Ectodermal cell (in vitro differentiated cells): ENCODE results near the gene LRCH1.

Experiments used
- H3K27ac ChIP-seq: 2 replicates; pipeline ENCODE4 v1.7.0; 2013; ENCODE audit warnings: mild to moderate bottlenecking, low read depth, low read length; ENCODE audit not compliant: insufficient read depth, poor library complexity, severe bottlenecking
- H3K27me3 ChIP-seq: 2 replicates; pipeline ENCODE4 v1.7.0; 2013; ENCODE audit warnings: mild to moderate bottlenecking, low read length; ENCODE audit not compliant: insufficient read depth, control insufficient read depth, poor library complexity, severe bottlenecking
- H3K36me3 ChIP-seq: one replicate; pipeline ENCODE4 v1.7.0; 2013; ENCODE audit warnings: low read length; ENCODE audit not compliant: control insufficient read depth, insufficient read depth
- H3K4me1 ChIP-seq: one replicate; pipeline ENCODE4 v1.7.0; 2013; ENCODE audit warnings: low read length; ENCODE audit not compliant: control insufficient read depth, insufficient read depth
- H3K4me3 ChIP-seq: 2 replicates; pipeline ENCODE4 v1.7.0; 2013; ENCODE audit warnings: low read depth, low read length, control low read depth; ENCODE audit not compliant: insufficient read depth
- H3K9me3 ChIP-seq: 2 replicates; pipeline ENCODE4 v1.7.0; 2013; ENCODE audit warnings: mild to moderate bottlenecking, low read length, moderate library complexity; ENCODE audit not compliant: control insufficient read depth
- WGBS, 2 experiments: methylation state at CpG; one replicate each; pipeline ENCODE4 v1.1.7; 2013; ENCODE audit warnings: missing lambda C conversion rate in 2 of 2; 5-methylcytosine and 5-hydroxymethylcytosine counted together

The LRCH1 gene

DNA sequence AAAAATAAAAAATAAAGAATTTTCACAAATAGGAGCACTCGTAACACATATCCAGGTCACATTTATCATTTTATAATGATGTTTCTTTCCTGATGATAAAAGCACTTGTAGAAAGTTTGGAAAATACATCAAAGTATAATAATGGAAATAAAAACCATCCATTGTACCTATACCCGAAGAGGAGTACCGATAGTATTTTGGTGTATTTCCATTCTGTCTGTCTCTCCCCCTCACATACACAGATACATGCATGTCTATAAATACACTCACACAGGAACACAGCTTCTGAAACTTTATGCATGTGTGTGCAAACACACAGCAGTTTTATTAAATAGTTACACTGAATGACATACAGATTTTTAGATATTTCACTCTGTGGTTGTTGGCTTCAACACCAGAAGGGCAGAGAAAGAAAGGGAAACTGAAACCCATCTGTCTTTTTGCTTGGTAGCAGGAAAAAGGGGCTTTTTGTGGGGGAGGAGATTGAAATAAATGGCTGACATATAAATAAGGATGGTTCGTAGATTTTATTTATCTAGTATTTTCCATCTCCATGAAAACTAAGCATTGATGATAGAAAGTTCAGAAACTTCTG, 114.8 kb downstream of the LRCH1 start:
- H3K4me3 ChIP-seq = no peak overlapping the region
- no peak overlapping the region for H3K27ac ChIP-seq
- no peaks in the 10 kb centered on the region for H3K36me3 ChIP-seq
- peaks cover 17% of the 10 kb centered on the region for H3K4me1 ChIP-seq
- H3K27me3 ChIP-seq = no peaks in the 10 kb centered on the region
- H3K9me3 ChIP-seq = no peaks in the 10 kb centered on the region
- 95 to 100% methylated on average over 2 to 3 of the region's 4 CpGs for WGBS, 2 experiments

DNA sequence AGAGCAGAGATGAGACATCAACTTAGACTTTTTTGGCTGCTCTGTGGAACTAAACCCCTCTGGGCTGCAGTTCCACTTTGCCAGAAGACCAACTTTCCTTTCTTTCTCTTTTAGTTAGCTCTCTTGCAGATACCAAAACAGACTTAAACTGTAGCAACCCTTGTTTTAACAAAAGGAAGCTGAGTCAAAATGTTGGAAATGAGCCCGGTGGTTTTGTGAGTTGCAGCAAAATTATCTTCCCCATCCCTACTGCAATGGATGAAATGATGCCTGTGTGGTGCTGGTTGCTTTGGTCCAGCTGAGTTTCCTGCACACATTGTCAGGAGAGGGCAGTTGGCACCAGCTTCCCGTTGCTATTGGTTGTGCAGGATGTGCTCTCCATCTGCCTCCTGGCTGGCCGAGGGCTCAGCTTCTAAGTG, 115.3 kb downstream of the LRCH1 start:
- H3K27ac ChIP-seq = no peak overlapping the region
- H3K9me3 ChIP-seq = no peaks in the 10 kb centered on the region
- no peak overlapping the region for H3K4me3 ChIP-seq
- no peaks in the 10 kb centered on the region for H3K36me3 ChIP-seq
- 88 to 95% methylated on average over 3 of the region's 3 CpGs for WGBS, 2 experiments
- no peaks in the 10 kb centered on the region for H3K27me3 ChIP-seq
- H3K4me1 ChIP-seq = peaks cover 17% of the 10 kb centered on the region

- Histone ChIP-seq H3K4me1 (peaks cover 14% of the 10 kb centered on the region), H3K27ac (no peak overlapping the region), H3K9me3 (no peaks in the 10 kb centered on the region), H3K4me3 (no peak overlapping the region), H3K27me3 (no peaks in the 10 kb centered on the region), H3K36me3 (no peaks in the 10 kb centered on the region)
- WGBS, 2 experiments = 89 to 91% methylated on average over 5 to 6 of the region's 6 CpGs
Observed at GRCh38 chr13:46668931-46669525, 116.1 kb downstream of the LRCH1 start.

DNA sequence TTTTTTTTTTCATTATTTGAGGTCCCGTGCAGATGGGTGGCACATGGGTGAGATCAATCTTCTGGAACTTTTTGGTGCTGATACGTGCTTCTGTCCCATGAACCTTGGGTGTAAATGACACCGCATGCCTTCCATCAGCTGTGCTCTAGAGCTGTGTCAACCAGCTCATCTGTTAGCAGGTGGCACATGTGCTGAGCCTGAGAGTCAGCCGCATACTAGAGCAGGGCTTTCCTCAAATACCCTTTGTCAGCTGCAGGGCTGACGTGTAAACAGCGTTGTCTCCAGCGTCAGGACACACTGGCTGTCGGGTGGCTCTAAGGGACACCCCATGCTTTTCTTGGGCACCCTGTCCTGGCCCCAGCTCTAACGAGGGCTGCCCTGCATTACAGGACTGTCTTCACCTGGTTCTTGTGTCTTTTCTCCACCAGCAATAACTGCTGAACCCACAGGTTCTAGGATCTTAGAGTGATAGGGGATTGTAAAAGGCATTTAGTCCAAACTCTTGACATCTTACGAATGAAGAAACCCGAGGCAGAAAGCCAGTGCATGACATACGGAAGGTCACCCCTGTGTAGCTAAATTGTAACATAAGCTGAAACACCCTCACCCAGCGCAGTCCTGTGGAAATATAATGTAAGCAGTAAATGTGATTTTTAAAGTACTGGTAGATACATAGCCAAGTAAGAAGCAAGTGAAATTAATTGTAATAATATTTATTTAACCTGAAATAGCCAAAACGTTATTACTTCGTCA, 119.5 kb downstream of the LRCH1 start:
- Histone ChIP-seq H3K4me1 (no peaks in the 10 kb centered on the region), H3K36me3 (no peaks in the 10 kb centered on the region), H3K27ac (no peak overlapping the region), H3K27me3 (no peaks in the 10 kb centered on the region), H3K9me3 (no peaks in the 10 kb centered on the region), H3K4me3 (no peak overlapping the region)
- WGBS, 2 experiments = 93% methylated on average over 13 to 14 of the region's 15 CpGs

GRCh38 chr13:46675016-46675415, 122.0 kb downstream of the LRCH1 start:
- H3K4me3 ChIP-seq = no peak overlapping the region
- no peaks in the 10 kb centered on the region for H3K4me1 ChIP-seq
- no peak overlapping the region for H3K27ac ChIP-seq
- no peaks in the 10 kb centered on the region for H3K9me3 ChIP-seq
- H3K36me3 ChIP-seq = no peaks in the 10 kb centered on the region
- H3K27me3 ChIP-seq = no peaks in the 10 kb centered on the region

DNA sequence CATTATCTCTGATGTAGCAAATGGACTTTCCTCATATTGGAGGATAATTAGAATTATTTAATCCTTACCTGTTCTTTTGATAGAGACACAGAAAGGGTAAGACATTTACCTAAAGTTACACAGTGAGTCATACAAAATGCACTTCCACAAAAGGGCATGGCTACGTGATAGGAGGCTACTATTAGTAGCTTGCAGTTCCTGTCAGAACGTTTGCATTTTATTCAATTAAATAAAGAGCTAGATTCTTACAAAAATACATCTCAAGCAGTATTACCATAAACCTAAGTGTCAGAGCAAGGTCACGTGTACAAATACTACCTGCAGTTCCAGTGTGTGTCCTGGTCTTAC, 123.4 kb downstream of the LRCH1 start:
- Histone ChIP-seq H3K36me3 (no peaks in the 10 kb centered on the region), H3K27ac (no peak overlapping the region), H3K27me3 (no peaks in the 10 kb centered on the region), H3K4me1 (no peaks in the 10 kb centered on the region), H3K9me3 (no peaks in the 10 kb centered on the region), H3K4me3 (no peak overlapping the region)
- 92 to 94% methylated on average over 3 of the region's 3 CpGs for WGBS, 2 experiments

DNA sequence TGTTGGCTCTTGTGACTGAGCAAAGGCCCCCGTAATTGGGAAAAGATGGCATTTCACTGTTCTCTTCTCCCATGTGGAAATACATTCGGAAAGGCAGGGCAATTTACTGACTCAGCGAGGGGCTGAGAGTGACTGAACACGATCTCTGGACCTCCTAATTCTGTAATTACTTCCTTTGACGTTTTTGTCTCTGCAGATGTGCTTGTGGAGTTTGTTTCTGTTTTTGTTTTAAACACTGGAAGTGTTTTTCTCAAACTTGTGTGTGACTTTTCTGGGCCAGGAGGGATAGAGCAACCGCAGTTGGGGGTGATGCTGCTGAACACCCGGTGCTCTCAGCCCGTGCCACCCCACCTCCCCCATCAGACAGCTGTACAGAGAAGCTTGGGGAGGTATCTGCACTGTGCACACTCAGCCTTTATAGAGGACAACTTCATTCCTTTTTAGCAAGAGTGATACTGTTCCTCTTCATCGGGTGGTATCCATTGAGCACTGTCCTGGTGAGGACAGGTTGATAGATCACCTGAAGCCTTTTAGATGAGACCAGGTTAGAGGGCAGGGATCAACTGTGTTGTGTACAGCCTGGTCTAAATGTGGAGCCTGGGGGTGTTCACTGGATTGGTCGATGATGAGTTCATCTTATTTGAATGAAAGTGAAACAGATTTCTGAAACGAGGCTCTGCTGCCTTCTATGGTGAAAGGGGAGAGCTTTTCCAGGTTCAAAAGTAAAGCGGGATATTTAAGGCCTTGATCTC, 126.6 kb downstream of the LRCH1 start:
- Histone ChIP-seq H3K9me3 (no peaks in the 10 kb centered on the region), H3K27ac (no peak overlapping the region), H3K4me1 (peaks cover 6% of the 10 kb centered on the region), H3K27me3 (no peaks in the 10 kb centered on the region), H3K36me3 (no peaks in the 10 kb centered on the region), H3K4me3 (no peak overlapping the region)
- WGBS, 2 experiments = 88 to 90% methylated on average over 12 of the region's 12 CpGs

GRCh38 chr13:46682015-46682414, 129.0 kb downstream of the LRCH1 start:
- H3K4me3 ChIP-seq = no peak overlapping the region
- H3K9me3 ChIP-seq = no peaks in the 10 kb centered on the region
- H3K27ac ChIP-seq = no peak overlapping the region
- WGBS, 2 experiments = 72 to 87% methylated on average over 3 of the region's 3 CpGs
- peaks cover 22% of the 10 kb centered on the region for H3K4me1 ChIP-seq
- H3K36me3 ChIP-seq = no peaks in the 10 kb centered on the region
- H3K27me3 ChIP-seq = no peaks in the 10 kb centered on the region

DNA sequence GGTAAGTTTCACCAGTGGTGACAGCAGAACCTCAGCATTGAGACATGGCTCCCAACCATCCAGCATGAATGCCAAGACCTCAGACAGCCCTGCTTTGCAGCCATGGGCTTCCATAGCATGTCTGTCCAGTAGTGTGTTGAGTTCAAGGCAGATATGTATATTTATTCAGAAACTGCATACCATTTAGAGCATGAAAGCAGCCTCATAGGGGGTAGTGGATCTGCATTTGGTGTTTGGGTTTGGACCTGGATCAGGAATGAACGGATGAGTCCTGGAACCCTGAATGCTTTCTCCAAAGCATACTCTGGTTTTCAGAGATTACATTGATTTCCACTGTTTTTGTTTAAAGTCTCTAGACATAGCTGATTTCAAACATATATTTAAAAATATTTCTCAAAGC, 129.7 kb downstream of the LRCH1 start:
- WGBS, 2 experiments = 94 to 100% methylated on average over 1 of the region's 1 CpG
- Histone ChIP-seq H3K27ac (no peak overlapping the region), H3K27me3 (no peaks in the 10 kb centered on the region), H3K4me3 (no peak overlapping the region), H3K4me1 (peaks cover 22% of the 10 kb centered on the region), H3K9me3 (no peaks in the 10 kb centered on the region), H3K36me3 (no peaks in the 10 kb centered on the region)

DNA sequence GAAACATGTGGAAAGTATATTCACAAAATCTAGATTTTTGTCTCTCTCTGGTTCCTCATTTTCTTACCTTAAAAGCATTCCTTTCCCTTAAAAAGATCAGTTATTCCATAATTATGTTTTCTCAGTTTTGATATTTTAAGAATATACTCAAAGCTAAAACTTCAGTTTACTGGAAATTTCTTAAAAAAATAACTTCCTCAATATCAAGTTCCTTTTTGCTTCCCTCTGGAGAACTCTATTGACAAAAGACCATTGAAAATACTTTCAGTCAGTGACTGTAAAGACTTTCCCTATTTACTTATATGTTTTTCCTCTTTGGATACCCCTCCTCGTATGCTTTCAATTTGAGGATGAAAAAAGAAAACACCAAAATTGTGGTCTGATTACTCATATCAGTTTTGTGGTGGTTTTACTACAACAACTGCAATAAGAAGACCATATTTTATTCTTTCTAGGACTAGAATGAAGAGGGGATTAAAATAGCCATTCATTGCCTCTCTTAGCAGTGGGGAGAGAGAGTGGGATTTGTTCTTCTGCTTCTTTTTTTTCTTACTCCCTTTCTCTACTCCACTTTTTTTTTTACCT, 130.8 kb downstream of the LRCH1 start:
- Histone ChIP-seq H3K27ac (no peak overlapping the region), H3K4me3 (no peak overlapping the region), H3K27me3 (no peaks in the 10 kb centered on the region), H3K36me3 (no peaks in the 10 kb centered on the region), H3K4me1 (peaks cover 22% of the 10 kb centered on the region), H3K9me3 (no peaks in the 10 kb centered on the region)
- WGBS, 2 experiments = 60 to 100% methylated on average over 1 of the region's 1 CpG
